ENCODE data around the gene YAF2.

- no peak for TF ChIP-seq CTCF (IDR thresholded peaks at IDR 0.05; ENCODE audit: low read depth, low read length, poor library complexity, severe bottlenecking)
- TF ChIP-seq EZH2phosphoT487 (IDR thresholded peaks at IDR 0.05; ENCODE audit: borderline replicate concordance, low read length), result no peak
Measured at GRCh38 chr12:42187799-42188198, 50.2 kb downstream of the YAF2 start.
